ENCODE results near the gene MRPL53.

- TF ChIP-seq POLR2AphosphoS5 (IDR thresholded peaks at IDR 0.05; ENCODE audit: low read depth, low read length) (no peak), POLR2A (IDR thresholded peaks at IDR 0.05; ENCODE audit: low read depth, low read length) (no peak)
These were observed 9.7 kb downstream of the MRPL53 start for GRCh38 chr2:74462786-74463105.

Measured in GM12892 (cell line).